GM12878 (cell line): Measurements from ENCODE around the gene PLEKHM2.
A peak's percentile ranks its signal among the peaks of the same experiment; 100 is the strongest.

Experiments
- CEBPZ ChIP-seq: fragments of 150-350 bp; IDR thresholded peaks from 2 replicates; pipeline ENCODE4 v1.6.1; 2016; ENCODE audit warnings: low read depth, low read length
- CREB1 ChIP-seq: IDR thresholded peaks from 2 replicates; pipeline ENCODE4 v1.6.1; 2012; ENCODE audit warnings: low read depth, mild to moderate bottlenecking, inconsistent platforms
- EP300 ChIP-seq, 2 experiments: fragments of 150-350 bp in 1 of 2; IDR thresholded peaks; 2 replicates each; pipeline ENCODE4 v1.6.1; 2011 to 2012; ENCODE audit warnings: low read depth in 2 of 2, low read length in 2 of 2, borderline replicate concordance in 1 of 2, improper control_type of control experiment in 1 of 2, inconsistent platforms in 1 of 2; ENCODE audit not compliant: control insufficient read depth in 1 of 2
- GATAD2B ChIP-seq: fragments of 450-650 bp; conservative IDR thresholded peaks from 2 replicates; pipeline ENCODE4 v1.6.1; 2017; ENCODE audit warnings: low read depth, mild to moderate bottlenecking, moderate library complexity
- IRF3 ChIP-seq: fragments of 450-650 bp; IDR thresholded peaks from 2 replicates; pipeline ENCODE4 v1.6.1; 2014; ENCODE audit warnings: mild to moderate bottlenecking
- NR2C2 ChIP-seq: IDR thresholded peaks from 2 replicates; pipeline ENCODE4 v1.6.1; 2011; ENCODE audit warnings: borderline replicate concordance, low read depth; ENCODE audit not compliant: control insufficient read depth, insufficient read length
- POLR2A ChIP-seq: IDR thresholded peaks from 2 replicates; pipeline ENCODE4 v1.6.1; 2011; ENCODE audit warnings: low read depth, mild to moderate bottlenecking, low read length
- RFX5 ChIP-seq: IDR thresholded peaks from 2 replicates; pipeline ENCODE4 v1.6.1; 2011; ENCODE audit warnings: low read depth, low read length, improper control_type of control experiment
- SIX5 ChIP-seq: IDR thresholded peaks from 2 replicates; pipeline ENCODE4 v1.6.1; 2011; ENCODE audit warnings: mild to moderate bottlenecking, low read depth, low read length, moderate library complexity; ENCODE audit not compliant: severe bottlenecking
- ZBTB33 ChIP-seq: fragments of 450-650 bp; IDR thresholded peaks from 2 replicates; pipeline ENCODE4 v1.6.1; 2017; ENCODE audit warnings: mild to moderate bottlenecking
- ZNF217 ChIP-seq: fragments of 450-650 bp; IDR thresholded peaks from 2 replicates; pipeline ENCODE4 v1.6.1; 2017; ENCODE audit warnings: antibody characterized with exemption, mild to moderate bottlenecking
- ZNF592 ChIP-seq: fragments of 450-650 bp; IDR thresholded peaks from 2 replicates; pipeline ENCODE4 v1.6.1; 2017; ENCODE audit warnings: mild to moderate bottlenecking, moderate library complexity
- TF ChIP-seq, protein P1 (sequence below), 3 experiments: IDR thresholded peaks in 2 of 3; conservative IDR thresholded peaks in 1 of 3; 2 replicates each; pipeline ENCODE4 v1.5.1; 2011; ENCODE audit warnings: low read depth in 3 of 3, low read length in 3 of 3, mild to moderate bottlenecking in 3 of 3, control low read depth in 2 of 3, moderate library complexity in 2 of 3, inconsistent platforms in 1 of 3, mixed read lengths in 1 of 3; ENCODE audit not compliant: control insufficient read depth in 2 of 3, insufficient read depth in 1 of 3; ENCODE audit errors: extremely low read depth in 1 of 3

DNA sequence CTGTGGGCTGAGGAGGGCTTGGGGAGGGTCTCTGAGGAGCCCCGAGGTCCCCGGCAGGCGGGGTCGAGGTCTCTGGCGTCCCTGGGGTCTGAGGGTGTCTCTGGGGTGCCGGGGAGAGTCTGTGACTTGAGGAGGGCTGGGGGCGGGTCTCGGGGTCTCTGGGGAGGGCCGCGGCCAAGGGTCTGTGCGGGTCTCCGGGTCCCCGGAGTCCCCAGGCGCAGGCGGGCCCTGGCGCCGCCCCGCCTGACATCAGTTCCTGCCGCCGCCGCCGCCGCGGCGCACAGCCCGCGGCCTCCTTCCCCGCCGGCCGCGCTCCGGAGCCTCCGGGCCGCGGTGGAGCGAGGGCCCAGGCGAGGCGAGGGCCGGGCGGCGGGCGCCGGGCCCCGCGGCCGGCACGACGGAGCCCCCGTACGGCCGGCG, at the start of gene PLEKHM2:
- TF ChIP-seq SIX5 (no peak), POLR2A (peak; percentile 76), NR2C2 (no peak), GATAD2B (no peak), ZNF592 (no peak), EP300 (IDR thresholded peaks at IDR 0.05; ENCODE audit: borderline replicate concordance in 1 of 2, control insufficient read depth in 1 of 2, low read depth in 2 of 2, low read length in 2 of 2) (no peak), ZBTB33 (no peak), IRF3 (no peak), ZNF217 (no peak), CREB1 (no peak), RFX5 (no peak), CEBPZ (no peak)
- TF ChIP-seq, protein P1, sequence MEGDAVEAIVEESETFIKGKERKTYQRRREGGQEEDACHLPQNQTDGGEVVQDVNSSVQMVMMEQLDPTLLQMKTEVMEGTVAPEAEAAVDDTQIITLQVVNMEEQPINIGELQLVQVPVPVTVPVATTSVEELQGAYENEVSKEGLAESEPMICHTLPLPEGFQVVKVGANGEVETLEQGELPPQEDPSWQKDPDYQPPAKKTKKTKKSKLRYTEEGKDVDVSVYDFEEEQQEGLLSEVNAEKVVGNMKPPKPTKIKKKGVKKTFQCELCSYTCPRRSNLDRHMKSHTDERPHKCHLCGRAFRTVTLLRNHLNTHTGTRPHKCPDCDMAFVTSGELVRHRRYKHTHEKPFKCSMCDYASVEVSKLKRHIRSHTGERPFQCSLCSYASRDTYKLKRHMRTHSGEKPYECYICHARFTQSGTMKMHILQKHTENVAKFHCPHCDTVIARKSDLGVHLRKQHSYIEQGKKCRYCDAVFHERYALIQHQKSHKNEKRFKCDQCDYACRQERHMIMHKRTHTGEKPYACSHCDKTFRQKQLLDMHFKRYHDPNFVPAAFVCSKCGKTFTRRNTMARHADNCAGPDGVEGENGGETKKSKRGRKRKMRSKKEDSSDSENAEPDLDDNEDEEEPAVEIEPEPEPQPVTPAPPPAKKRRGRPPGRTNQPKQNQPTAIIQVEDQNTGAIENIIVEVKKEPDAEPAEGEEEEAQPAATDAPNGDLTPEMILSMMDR (IDR thresholded peaks at IDR 0.05 in 2 of 3, conservative IDR thresholded peaks at IDR 0.05 in 1 of 3; ENCODE audit: control insufficient read depth in 2 of 3, extremely low read depth in 1 of 3, insufficient read depth in 1 of 3, low read depth in 3 of 3, low read length in 3 of 3): no peak
